ENCODE results near the gene EPHA7. TPM values are rescaled to one million over a fixed set of nuclear protein-coding genes. Genes with fewer than 3 reads are reported as not detected.

The EPHA7 gene
- total RNA-seq, 2 donors from 2014 or later: 2.5 to 5.5 TPM

- H3K36me3 ChIP-seq (ENCODE audit: control insufficient read depth, insufficient read depth, low read length): no peaks in the 10 kb centered on the region
- H3K27me3 Mint-ChIP-seq (ENCODE audit: insufficient read depth): no peaks in the 10 kb centered on the region
- no peak overlapping the region for H3K9ac ChIP-seq (ENCODE audit: extremely low read depth, low read length, poor library complexity, severe bottlenecking)
- no peak overlapping the region for H3K27ac Mint-ChIP-seq
- H3K4me3 Mint-ChIP-seq: no peak overlapping the region
- H3K27ac ChIP-seq (ENCODE audit: low read depth, low read length): no peak overlapping the region
- WGBS, 2 experiments (ENCODE audit: insufficient coverage in 1 of 2, insufficient read length in 1 of 2): 92 to 100% methylated on average over 1 of the region's 2 CpGs
- peaks cover 4% of the 10 kb centered on the region for H3K9me3 ChIP-seq (ENCODE audit: control insufficient read depth, low read length)
- H3K9me3 Mint-ChIP-seq: no peaks in the 10 kb centered on the region
- no peaks in the 10 kb centered on the region for H3K36me3 Mint-ChIP-seq (ENCODE audit: low read depth)
- TF ChIP-seq CTCF (conservative IDR thresholded peaks at IDR 0.05): no peak
- no peaks in the 10 kb centered on the region for H3K4me1 ChIP-seq (ENCODE audit: control insufficient read depth, insufficient read depth, low read length)
- peaks cover 4% of the 10 kb centered on the region for H3K4me1 Mint-ChIP-seq
- H3K27me3 ChIP-seq (ENCODE audit: control insufficient read depth, insufficient read depth, low read length, poor library complexity, severe bottlenecking): no peaks in the 10 kb centered on the region
- no peak overlapping the region for H3K4me3 ChIP-seq (ENCODE audit: low read length)
- no peak for DNase-seq
These were observed 124.5 kb downstream of the EPHA7 start for GRCh38 chr6:93294879-93295278.

GRCh38 chr6:93293872-93294271 lies 125.5 kb downstream of the EPHA7 start:
- 91 to 97% methylated on average over 5 to 6 of the region's 6 CpGs for WGBS, 2 experiments (ENCODE audit: insufficient coverage in 1 of 2, insufficient read length in 1 of 2)
- Histone ChIP-seq H3K9ac (ENCODE audit: extremely low read depth, low read length, poor library complexity, severe bottlenecking) (no peak overlapping the region), H3K27ac (ENCODE audit: low read depth, low read length) (no peak overlapping the region), H3K4me3 (ENCODE audit: low read length) (no peak overlapping the region), H3K9me3 (ENCODE audit: control insufficient read depth, low read length) (no peaks in the 10 kb centered on the region), H3K4me1 (ENCODE audit: control insufficient read depth, insufficient read depth, low read length) (no peaks in the 10 kb centered on the region), H3K36me3 (ENCODE audit: control insufficient read depth, insufficient read depth, low read length) (no peaks in the 10 kb centered on the region), H3K27me3 (ENCODE audit: control insufficient read depth, insufficient read depth, low read length, poor library complexity, severe bottlenecking) (no peaks in the 10 kb centered on the region)
- Mint-ChIP-seq H3K9me3 (no peaks in the 10 kb centered on the region), H3K4me3 (no peak overlapping the region), H3K4me1 (peaks cover 4% of the 10 kb centered on the region), H3K27ac (no peak overlapping the region), H3K36me3 (ENCODE audit: low read depth) (no peaks in the 10 kb centered on the region), H3K27me3 (ENCODE audit: insufficient read depth) (no peaks in the 10 kb centered on the region)
- DNase-seq: no peak
- TF ChIP-seq CTCF (conservative IDR thresholded peaks at IDR 0.05): no peak

GRCh38 chr6:93293460-93293859 lies 125.9 kb downstream of the EPHA7 start:
- H3K4me3 Mint-ChIP-seq: no peak overlapping the region
- H3K27ac Mint-ChIP-seq: no peak overlapping the region
- H3K9me3 Mint-ChIP-seq: no peaks in the 10 kb centered on the region
- Histone ChIP-seq H3K4me3 (ENCODE audit: low read length) (no peak overlapping the region), H3K27me3 (ENCODE audit: control insufficient read depth, insufficient read depth, low read length, poor library complexity, severe bottlenecking) (no peaks in the 10 kb centered on the region), H3K4me1 (ENCODE audit: control insufficient read depth, insufficient read depth, low read length) (no peaks in the 10 kb centered on the region), H3K27ac (ENCODE audit: low read depth, low read length) (no peak overlapping the region), H3K36me3 (ENCODE audit: control insufficient read depth, insufficient read depth, low read length) (no peaks in the 10 kb centered on the region), H3K9ac (ENCODE audit: extremely low read depth, low read length, poor library complexity, severe bottlenecking) (no peak overlapping the region), H3K9me3 (ENCODE audit: control insufficient read depth, low read length) (no peaks in the 10 kb centered on the region)
- no peaks in the 10 kb centered on the region for H3K27me3 Mint-ChIP-seq (ENCODE audit: insufficient read depth)
- 94 to 96% methylated on average over 4 of the region's 4 CpGs for WGBS, 2 experiments (ENCODE audit: insufficient coverage in 1 of 2, insufficient read length in 1 of 2)
- H3K4me1 Mint-ChIP-seq: peaks cover 4% of the 10 kb centered on the region
- no peak for DNase-seq
- no peak for TF ChIP-seq CTCF (conservative IDR thresholded peaks at IDR 0.05)
- no peaks in the 10 kb centered on the region for H3K36me3 Mint-ChIP-seq (ENCODE audit: low read depth)
